Activated naive CD4-positive, alpha-beta T cell treated with anti-CD3 and anti-CD28 coated beads, Interleukin-2, amount 10 ng/mL, durations not matched to agents 7 days and 5 days (primary cell): ENCODE measurements around the gene CWC22.
"Not testable (repeated sequence)": the region's sequence is repeated elsewhere in the genome, so short reads cannot be mapped to it uniquely, and the experiment has no call there.

Experiments used
- CTCF ChIA-PET: fragments of 350-600 bp; sonication (Branson Sonifier 250); formaldehyde crosslinking; loops from one replicate; lab custom pipeline; 2021; ENCODE audit warnings: antibody characterized with exemption; lab: Charles Lee
- DNase-seq: peaks from one replicate; pipeline ENCODE4 v3.0.0-alpha.2; 2020
- H3K27ac Mint-ChIP-seq: one replicate; pipeline ENCODE4 v1.8.0; 2021; ENCODE audit warnings: mild to moderate bottlenecking, moderate library complexity, mixed read lengths
- H3K27me3 Mint-ChIP-seq: one replicate; pipeline ENCODE4 v1.8.0; 2021; ENCODE audit warnings: mild to moderate bottlenecking, mixed read lengths
- H3K36me3 Mint-ChIP-seq: one replicate; pipeline ENCODE4 v1.8.0; 2021; ENCODE audit warnings: mixed read lengths
- H3K4me1 Mint-ChIP-seq: one replicate; pipeline ENCODE4 v1.8.0; 2021; ENCODE audit warnings: mixed read lengths
- H3K4me3 Mint-ChIP-seq: one replicate; pipeline ENCODE4 v1.8.0; 2021; ENCODE audit warnings: mild to moderate bottlenecking, moderate library complexity, mixed read lengths
- H3K9me3 Mint-ChIP-seq: one replicate; pipeline ENCODE4 v1.8.0; 2021; ENCODE audit warnings: mixed read lengths

The CWC22 gene

DNA sequence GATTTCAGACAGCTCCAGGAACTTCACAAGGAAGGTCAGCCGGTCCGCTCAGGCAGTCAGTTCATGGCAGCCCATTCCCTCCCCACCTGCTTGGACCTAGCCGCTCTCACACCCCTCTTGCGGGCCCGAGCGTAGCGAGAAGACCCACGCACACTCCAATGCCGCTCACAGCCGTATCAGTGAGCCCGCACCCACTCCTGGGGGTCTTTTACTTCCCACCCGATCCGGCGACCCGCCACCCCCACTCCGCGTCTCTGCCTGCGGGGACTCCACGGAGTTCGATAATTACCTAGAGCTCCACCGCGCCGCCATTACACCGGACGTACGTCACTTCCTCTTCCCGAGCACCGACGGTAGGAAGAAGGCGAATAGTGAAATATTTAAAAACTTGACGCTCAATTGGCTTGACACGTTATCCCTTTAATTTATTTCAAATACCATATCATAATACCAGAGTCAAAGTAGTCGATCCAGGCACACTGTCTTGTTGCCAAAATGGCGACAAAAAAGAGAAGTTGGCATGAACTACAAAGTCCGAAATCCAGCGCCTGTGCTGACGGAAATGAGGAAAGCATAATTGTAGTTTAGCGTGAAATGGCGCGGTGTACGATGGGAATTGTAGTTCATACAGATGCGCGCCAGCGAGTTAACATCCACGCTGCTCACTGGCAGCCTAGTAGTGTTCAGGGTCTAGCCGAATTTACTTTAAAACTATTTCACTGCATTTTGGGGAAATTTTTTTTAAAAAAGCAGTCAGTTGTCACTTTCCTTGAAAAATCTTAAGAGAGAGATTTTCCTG lies at the start of gene CWC22:
Gene CWC22 (minus strand): TSS at position 517 of the 799 bp plus-strand sequence. CDS start 13,956 bp downstream, outside the sequence.
- CTCF ChIA-PET: no interaction called here
- H3K27ac Mint-ChIP-seq: peak within 1 kb of the TSS; percentile 99
- peaks cover 39% of the 10 kb centered on the region for H3K4me1 Mint-ChIP-seq
- no peaks in the 10 kb centered on the region for H3K27me3 Mint-ChIP-seq
- H3K36me3 Mint-ChIP-seq: peaks cover 4% of the 10 kb centered on the region
- peak within 1 kb of the TSS; percentile 91 for H3K4me3 Mint-ChIP-seq
- peak; percentile 91 for DNase-seq
- H3K9me3 Mint-ChIP-seq: no peaks in the 10 kb centered on the region

DNA sequence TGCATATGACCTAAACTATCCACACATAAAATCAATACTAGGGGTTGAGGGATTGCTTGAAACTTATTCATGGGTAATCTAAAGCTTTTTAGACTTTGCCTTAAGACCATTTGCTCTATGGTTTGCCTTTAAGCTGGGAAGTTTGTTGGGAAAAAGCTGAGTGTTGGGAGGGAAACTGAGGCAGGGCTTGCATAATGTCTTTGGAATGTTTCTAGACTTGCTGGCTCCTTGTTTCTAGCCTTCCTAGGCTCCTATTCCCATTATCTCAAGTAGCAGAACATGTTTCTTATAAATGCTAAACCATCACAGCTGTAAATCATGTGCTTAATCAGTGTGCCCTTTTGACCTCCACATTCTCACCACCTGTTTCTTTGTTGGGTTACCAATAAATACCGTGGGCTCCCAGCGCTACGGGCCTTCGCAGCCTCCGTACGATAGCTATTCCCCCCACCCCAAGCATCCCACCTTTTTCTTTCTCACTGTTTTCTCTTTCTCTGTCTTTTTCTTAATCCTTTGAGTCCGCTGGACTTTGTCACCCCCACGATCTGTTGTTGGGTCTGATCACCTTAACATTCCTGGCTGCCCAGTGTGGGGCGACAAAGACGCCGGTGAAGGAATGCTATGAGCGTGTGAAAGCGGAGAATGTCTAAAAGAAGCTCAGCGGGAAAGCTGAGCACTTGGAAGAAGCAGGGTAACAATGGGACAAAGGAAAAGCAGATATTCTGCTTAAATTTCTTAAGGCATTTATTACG lies 49.4 kb upstream of the CWC22 start:
- Mint-ChIP-seq H3K36me3 (no peaks in the 10 kb centered on the region), H3K4me3 (no peak overlapping the region), H3K9me3 (no peaks in the 10 kb centered on the region), H3K4me1 (no peaks in the 10 kb centered on the region), H3K27me3 (no peaks in the 10 kb centered on the region), H3K27ac (no peak overlapping the region)
- no peak for DNase-seq
- CTCF ChIA-PET: no interaction called here

DNA sequence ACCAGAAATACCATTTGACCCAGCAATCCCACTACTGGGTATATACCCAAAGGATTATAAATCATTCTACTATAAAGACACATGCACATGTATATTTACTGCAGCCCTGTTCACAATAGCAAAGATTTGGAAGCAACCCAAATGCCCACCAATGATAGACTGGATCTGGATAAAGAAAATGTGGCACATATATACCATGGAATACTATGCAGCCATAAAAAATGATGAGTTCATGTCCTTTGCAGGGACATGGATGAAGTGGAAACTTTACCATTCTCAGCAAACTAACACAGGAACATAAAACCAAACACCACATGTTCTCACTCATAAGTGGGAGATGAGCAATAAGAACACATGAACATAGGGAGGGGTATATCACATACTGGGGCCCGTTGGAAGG lies 47.5 kb upstream of the CWC22 start:
- H3K9me3 Mint-ChIP-seq, H3K36me3 Mint-ChIP-seq, H3K27ac Mint-ChIP-seq, H3K4me3 Mint-ChIP-seq, DNase-seq, H3K4me1 Mint-ChIP-seq, H3K27me3 Mint-ChIP-seq, CTCF ChIA-PET: not testable (repeated sequence)

- DNase-seq: no peak
- no peaks in the 10 kb centered on the region for H3K36me3 Mint-ChIP-seq
- no peaks in the 10 kb centered on the region for H3K4me1 Mint-ChIP-seq
- H3K27ac Mint-ChIP-seq: no peak overlapping the region
- H3K27me3 Mint-ChIP-seq: peaks cover 4% of the 10 kb centered on the region
- H3K9me3 Mint-ChIP-seq: no peaks in the 10 kb centered on the region
- CTCF ChIA-PET: no interaction called here
- no peak overlapping the region for H3K4me3 Mint-ChIP-seq
Observed at GRCh38 chr2:180050246-180050645, 43.1 kb upstream of the CWC22 start.

DNA sequence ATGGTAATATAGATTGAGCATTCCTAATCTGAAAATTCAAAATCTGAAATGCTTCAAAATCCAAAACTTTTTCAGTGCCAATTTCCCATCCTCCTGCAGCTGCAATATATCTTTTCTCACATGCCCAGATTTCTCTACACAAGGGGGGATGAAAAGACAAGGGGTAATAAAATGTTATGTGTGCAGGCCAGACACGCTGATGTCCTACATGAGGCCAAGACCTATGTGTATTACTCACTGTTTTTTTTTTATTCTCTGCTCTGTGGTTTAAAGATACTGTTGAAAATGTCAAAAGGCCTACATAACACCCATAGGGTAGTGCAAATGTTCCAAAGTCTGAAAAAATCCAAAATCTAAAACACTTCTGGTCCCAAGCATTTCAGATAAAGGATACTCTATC lies 41.2 kb upstream of the CWC22 start:
- Mint-ChIP-seq H3K9me3 (no peaks in the 10 kb centered on the region), H3K4me1 (no peaks in the 10 kb centered on the region), H3K27ac (no peak overlapping the region), H3K27me3 (peaks cover 4% of the 10 kb centered on the region), H3K4me3 (no peak overlapping the region), H3K36me3 (no peaks in the 10 kb centered on the region)
- no peak for DNase-seq
- CTCF ChIA-PET: no interaction called here

DNA sequence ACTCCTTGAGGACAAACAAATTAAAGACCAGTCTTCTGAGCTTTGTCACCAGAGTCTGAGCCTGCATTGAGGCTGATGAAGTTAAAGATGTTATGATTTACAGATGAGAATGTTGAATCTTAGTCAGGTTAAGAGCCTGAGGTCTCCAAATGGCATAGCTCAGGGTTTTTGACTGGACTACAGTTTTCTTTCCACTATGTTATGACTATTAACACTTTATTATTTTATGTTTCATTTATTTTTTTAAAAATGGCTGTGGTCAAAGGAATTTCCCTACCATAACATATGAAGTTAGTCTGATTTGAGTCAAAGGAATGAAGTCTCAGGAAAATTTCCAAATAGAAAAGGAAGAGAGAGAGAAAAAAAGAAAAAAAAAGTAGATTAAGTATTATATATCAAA lies 39.7 kb upstream of the CWC22 start:
- DNase-seq: no peak
- Mint-ChIP-seq H3K27me3 (peaks cover 4% of the 10 kb centered on the region), H3K27ac (no peak overlapping the region), H3K4me1 (no peaks in the 10 kb centered on the region), H3K9me3 (no peaks in the 10 kb centered on the region), H3K4me3 (no peak overlapping the region), H3K36me3 (no peaks in the 10 kb centered on the region)
- CTCF ChIA-PET: no interaction called here

DNA sequence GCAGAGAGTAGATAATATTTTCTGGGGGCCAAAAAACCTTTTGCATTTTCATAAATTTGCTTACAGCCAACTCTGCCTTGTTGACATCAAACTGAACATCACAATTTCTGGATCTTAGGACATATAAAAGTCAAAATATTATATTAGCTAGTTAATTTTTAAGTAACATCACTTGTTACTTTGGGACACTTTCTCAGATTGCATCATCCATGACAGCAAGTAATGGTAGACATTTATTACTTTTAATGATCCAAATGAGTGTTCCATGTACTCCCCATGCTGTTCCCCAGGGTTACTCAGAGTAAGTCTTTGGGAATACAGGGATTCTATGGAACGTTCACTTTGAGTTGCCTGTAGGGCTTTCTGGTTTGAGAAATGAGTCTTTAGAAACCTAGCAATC lies 39.1 kb upstream of the CWC22 start:
- Mint-ChIP-seq H3K4me1 (no peaks in the 10 kb centered on the region), H3K36me3 (no peaks in the 10 kb centered on the region), H3K27me3 (peaks cover 4% of the 10 kb centered on the region), H3K9me3 (no peaks in the 10 kb centered on the region), H3K4me3 (no peak overlapping the region), H3K27ac (no peak overlapping the region)
- no peak for DNase-seq
- CTCF ChIA-PET: no interaction called here

DNA sequence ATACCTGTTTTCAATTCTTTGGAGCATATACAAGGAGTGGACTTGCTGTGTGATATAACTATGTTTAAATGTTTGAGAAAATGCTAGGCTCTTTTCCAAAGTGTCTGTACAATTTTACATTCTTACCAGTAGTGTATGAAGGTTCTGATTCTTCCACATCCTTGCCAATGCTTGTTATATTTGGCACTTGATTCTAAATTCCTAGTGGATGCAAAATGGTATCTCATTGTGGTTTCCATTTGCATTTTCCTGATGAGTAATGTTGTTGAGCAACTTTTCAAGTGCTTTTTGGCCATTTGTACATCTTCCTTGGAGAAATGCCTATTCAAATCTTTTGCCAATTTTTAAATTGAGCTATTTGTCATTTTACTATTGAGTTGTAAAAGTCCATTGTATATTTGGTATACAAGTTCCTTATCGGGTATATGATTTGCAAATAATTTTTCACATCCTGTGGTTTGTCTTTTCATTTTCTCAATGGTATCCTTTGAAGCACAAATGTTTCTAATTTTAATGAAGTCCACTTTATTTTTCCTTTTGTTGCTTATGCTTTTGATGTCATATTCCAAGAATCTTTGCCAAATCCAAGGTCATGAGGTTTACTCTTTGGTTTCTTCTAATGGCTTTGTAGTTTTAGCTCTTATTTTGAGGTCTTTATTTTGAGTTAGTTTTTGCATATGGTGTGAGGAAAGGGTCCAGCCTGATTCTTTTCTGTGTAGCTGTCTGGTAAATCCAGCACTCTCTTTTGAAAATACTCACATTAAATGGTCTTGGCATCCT lies 33.2 kb upstream of the CWC22 start:
- Mint-ChIP-seq H3K27ac (no peak overlapping the region), H3K4me3 (no peak overlapping the region), H3K4me1 (no peaks in the 10 kb centered on the region), H3K27me3 (no peaks in the 10 kb centered on the region), H3K36me3 (no peaks in the 10 kb centered on the region), H3K9me3 (no peaks in the 10 kb centered on the region)
- no peak for DNase-seq
- CTCF ChIA-PET: no interaction called here

DNA sequence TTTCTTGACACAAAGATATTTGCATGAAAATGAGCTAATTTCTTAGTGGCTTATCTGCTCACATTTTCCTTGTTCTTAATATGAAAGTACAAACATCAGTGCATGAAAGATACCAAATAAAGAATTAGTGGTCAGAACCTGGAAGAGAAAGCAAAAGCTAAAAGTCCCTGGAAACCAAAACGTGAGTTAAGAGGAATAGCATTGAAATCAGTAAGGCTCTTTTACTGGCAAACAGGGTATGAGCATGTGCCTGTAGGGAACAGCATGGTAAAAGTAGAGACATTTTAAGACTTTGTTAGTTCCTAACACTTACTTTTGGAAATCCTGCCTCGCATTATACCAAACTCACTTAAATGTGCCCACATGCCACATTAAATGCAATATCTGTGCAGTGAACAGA lies 31.9 kb upstream of the CWC22 start:
- CTCF ChIA-PET: no interaction called here
- Mint-ChIP-seq H3K36me3 (no peaks in the 10 kb centered on the region), H3K27me3 (peaks cover 2% of the 10 kb centered on the region), H3K9me3 (no peaks in the 10 kb centered on the region), H3K4me1 (no peaks in the 10 kb centered on the region), H3K4me3 (no peak overlapping the region), H3K27ac (no peak overlapping the region)
- no peak for DNase-seq

DNA sequence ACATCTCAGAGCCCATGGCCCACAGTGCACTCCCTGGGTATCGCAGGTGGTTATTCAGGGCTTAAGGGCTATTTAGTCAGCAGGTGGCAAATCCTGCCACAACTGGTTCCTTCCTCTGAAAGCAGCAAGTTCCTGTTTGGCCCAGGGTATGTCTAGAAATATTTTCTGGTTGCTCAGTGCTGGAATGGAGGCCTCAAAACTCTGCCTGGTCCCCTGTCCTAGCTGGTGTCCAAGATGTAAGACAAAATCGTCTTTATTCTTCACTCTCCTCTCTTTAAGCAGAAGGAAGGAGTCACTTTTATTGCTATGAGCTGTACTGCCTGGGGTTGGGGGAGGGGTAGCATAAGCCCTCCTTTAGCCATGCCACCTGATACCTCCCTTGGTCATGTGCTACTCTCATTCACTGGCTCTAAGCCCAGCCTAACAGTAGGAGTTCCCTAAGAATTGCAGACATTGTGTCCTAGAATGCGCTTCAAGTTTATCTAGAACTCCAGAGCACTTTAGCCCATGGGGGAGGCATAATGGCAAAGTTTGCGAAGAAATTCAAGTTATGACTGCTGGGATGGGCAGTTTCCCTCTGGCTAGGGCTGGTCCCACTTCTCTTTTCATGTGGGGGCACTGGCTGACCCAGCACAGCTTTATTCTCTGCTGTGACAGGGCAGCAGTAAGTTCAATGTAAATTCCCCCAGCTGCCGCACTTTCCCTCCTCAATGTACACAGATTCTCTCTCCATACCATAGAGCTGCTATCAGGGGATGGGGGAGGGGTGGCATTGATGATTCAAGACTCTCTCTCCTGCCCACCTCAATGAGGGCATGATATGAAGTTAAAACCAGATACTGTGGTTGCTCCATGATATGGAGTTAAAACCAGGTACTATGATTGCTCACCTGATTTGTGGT lies 27.1 kb upstream of the CWC22 start:
- Mint-ChIP-seq H3K36me3 (no peaks in the 10 kb centered on the region), H3K27ac (no peak overlapping the region), H3K4me1 (no peaks in the 10 kb centered on the region), H3K4me3 (no peak overlapping the region), H3K9me3 (no peaks in the 10 kb centered on the region), H3K27me3 (peaks cover 9% of the 10 kb centered on the region)
- CTCF ChIA-PET: no interaction called here
- DNase-seq: no peak

DNA sequence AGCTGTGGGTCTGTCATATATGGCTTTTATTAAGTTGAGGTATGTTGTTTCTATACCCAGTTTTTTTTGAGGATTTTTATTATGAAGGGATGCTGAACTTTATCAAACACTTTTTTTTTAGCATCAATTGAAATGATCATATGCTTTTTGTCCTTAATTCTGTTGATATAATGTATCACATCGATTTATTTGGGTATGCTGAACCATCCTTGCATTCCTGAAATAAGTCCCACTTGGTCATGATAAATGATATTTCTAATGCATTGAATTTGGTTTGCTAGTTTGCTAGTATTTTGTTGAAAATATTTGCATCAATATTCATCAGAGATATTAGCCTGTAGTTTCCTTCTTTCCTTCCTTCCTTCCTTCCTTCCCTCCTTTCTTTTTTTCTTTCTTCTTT lies 22.5 kb upstream of the CWC22 start:
- Mint-ChIP-seq H3K36me3 (no peaks in the 10 kb centered on the region), H3K4me1 (no peaks in the 10 kb centered on the region), H3K9me3 (no peaks in the 10 kb centered on the region), H3K27me3 (peaks cover 16% of the 10 kb centered on the region), H3K4me3 (no peak overlapping the region), H3K27ac (no peak overlapping the region)
- CTCF ChIA-PET: no interaction called here
- DNase-seq: no peak

DNA sequence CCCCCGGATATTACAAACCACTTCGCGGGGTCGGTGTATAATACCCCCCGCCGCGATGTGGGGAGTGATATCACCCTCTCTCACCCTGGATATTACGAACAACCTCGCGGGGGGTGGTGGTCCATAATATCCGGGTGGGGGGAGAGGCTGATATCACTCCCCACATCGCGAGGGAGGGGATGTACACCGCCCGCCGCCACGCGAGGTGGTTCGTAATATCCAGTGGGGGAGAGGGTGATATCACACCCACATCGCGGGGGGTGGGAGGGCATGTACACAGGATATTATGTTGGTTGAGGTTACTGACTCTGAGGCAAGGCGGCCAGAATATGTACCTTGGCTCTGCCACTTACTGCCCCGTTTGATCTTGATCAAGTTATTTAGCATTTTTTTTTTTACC lies 14.8 kb upstream of the CWC22 start:
- peaks cover 6% of the 10 kb centered on the region for H3K27me3 Mint-ChIP-seq
- no peaks in the 10 kb centered on the region for H3K9me3 Mint-ChIP-seq

GRCh38 chr2:180017784-180018183 lies 10.7 kb upstream of the CWC22 start:
- Mint-ChIP-seq H3K4me1 (no peaks in the 10 kb centered on the region), H3K9me3 (no peaks in the 10 kb centered on the region), H3K27me3 (no peaks in the 10 kb centered on the region), H3K4me3 (no peak overlapping the region), H3K36me3 (no peaks in the 10 kb centered on the region), H3K27ac (no peak overlapping the region)
- CTCF ChIA-PET: no interaction called here
- no peak for DNase-seq

More for the DNA sequence above, 14.8 kb upstream of the CWC22 start:
- Mint-ChIP-seq H3K4me3 (no peak overlapping the region), H3K36me3 (no peaks in the 10 kb centered on the region), H3K27ac (no peak overlapping the region), H3K4me1 (no peaks in the 10 kb centered on the region)
- DNase-seq: no peak
- CTCF ChIA-PET: no interaction called here

- no peaks in the 10 kb centered on the region for H3K4me1 Mint-ChIP-seq
- CTCF ChIA-PET: no interaction called here
- no peak for DNase-seq
- no peak overlapping the region for H3K27ac Mint-ChIP-seq
- no peaks in the 10 kb centered on the region for H3K9me3 Mint-ChIP-seq
- no peaks in the 10 kb centered on the region for H3K36me3 Mint-ChIP-seq
- no peak overlapping the region for H3K4me3 Mint-ChIP-seq
- no peaks in the 10 kb centered on the region for H3K27me3 Mint-ChIP-seq
Observed at GRCh38 chr2:180016937-180017336, 9.8 kb upstream of the CWC22 start.
